IMR-90 (cell line): ENCODE results near the gene MADD. TPM values are rescaled to one million over a fixed set of nuclear protein-coding genes. Genes with fewer than 3 reads are reported as not detected.
A peak's percentile ranks its signal among the peaks of the same experiment; 100 is the strongest.

ENCODE experiments used
- ATAC-seq: fragments of 200-7000 bp; cut with Tn5 transposase; 2 replicates; pipeline ENCODE4 v1.9.1; 2020; ENCODE audit warnings: low read depth, mild to moderate bottlenecking, moderate library complexity
- BruUV-seq: library from RNA; stranded (reverse); fragments of 400-500 nt; replicated peaks from 2 replicates; lab custom pipeline; 2021; lab: Mats Ljungman, UMichigan
- CTCF ChIA-PET: fragments of 300-600 bp; formaldehyde crosslinking; extraction: SDS; loops from one replicate; lab custom pipeline; 2021; ENCODE audit warnings: antibody characterized with exemption; lab: Yijun Ruan, JAX
- POLR2A ChIA-PET: fragments of 300-600 bp; sonication (Branson Sonifier 250); formaldehyde crosslinking; loops from one replicate; lab custom pipeline; 2022; ENCODE audit warnings: antibody characterized with exemption; ENCODE audit not compliant: unreplicated experiment; lab: Charles Lee
- DNase-seq: peaks from one replicate; pipeline ENCODE4 v3.0.0; 2013
- H2AFZ ChIP-seq: replicated peaks from 2 replicates; pipeline ENCODE3; 2013; ENCODE audit warnings: low read length, mild to moderate bottlenecking; ENCODE audit not compliant: poor library complexity
- H2AK5ac ChIP-seq: 2 replicates; pipeline ENCODE4 v1.6.1; 2013; ENCODE audit warnings: low read depth, low read length, inconsistent platforms
- H2AK9ac ChIP-seq: replicated peaks from 2 replicates; pipeline ENCODE3; 2013; ENCODE audit warnings: mild to moderate bottlenecking, low read depth, low read length, moderate library complexity; ENCODE audit not compliant: poor library complexity
- H2BK120ac ChIP-seq: 2 replicates; pipeline ENCODE4 v1.6.1; 2013; ENCODE audit warnings: low read depth, low read length, inconsistent platforms
- H2BK15ac ChIP-seq: 3 replicates; pipeline ENCODE4 v1.6.1; 2013; ENCODE audit warnings: low read depth, low read length, inconsistent platforms
- H2BK20ac ChIP-seq: 2 replicates; pipeline ENCODE4 v1.6.1; 2013; ENCODE audit warnings: low read depth, mild to moderate bottlenecking, inconsistent platforms, low read length, moderate library complexity
- H2BK5ac ChIP-seq: 2 replicates; pipeline ENCODE4 v1.6.1; 2013; ENCODE audit warnings: mild to moderate bottlenecking, low read depth, low read length, inconsistent platforms; ENCODE audit not compliant: poor library complexity, severe bottlenecking
- H3K14ac ChIP-seq: replicated peaks from 2 replicates; pipeline ENCODE4 v1.6.1; 2013; ENCODE audit warnings: low read depth, low read length, inconsistent platforms
- H3K18ac ChIP-seq: 2 replicates; pipeline ENCODE4 v1.6.1; 2013; ENCODE audit warnings: low read depth, low read length, control low read depth
- H3K23ac ChIP-seq: 2 replicates; pipeline ENCODE4 v1.6.1; 2013; ENCODE audit warnings: low read depth, low read length, inconsistent platforms
- H3K27ac ChIP-seq: 2 replicates; pipeline ENCODE4 v1.5.1; 2013; ENCODE audit warnings: mild to moderate bottlenecking, control low read depth, low read length; ENCODE audit not compliant: insufficient read depth
- H3K27me3 ChIP-seq: 2 replicates; pipeline ENCODE4 v1.6.1; 2013; ENCODE audit warnings: low read length; ENCODE audit not compliant: control insufficient read depth, insufficient read depth
- H3K36me3 ChIP-seq: 2 replicates; pipeline ENCODE4 v1.6.1; 2013; ENCODE audit warnings: low read length, mixed read lengths; ENCODE audit not compliant: control insufficient read depth, insufficient read depth
- H3K4ac ChIP-seq: 2 replicates; pipeline ENCODE4 v1.6.1; 2013; ENCODE audit warnings: low read depth, low read length, inconsistent platforms
- H3K4me1 ChIP-seq: 2 replicates; pipeline ENCODE4 v1.6.1; 2013; ENCODE audit warnings: low read length, mixed read lengths; ENCODE audit not compliant: control insufficient read depth, insufficient read depth
- H3K4me2 ChIP-seq: 2 replicates; pipeline ENCODE4 v1.6.1; 2013; ENCODE audit warnings: low read depth, mild to moderate bottlenecking, control low read depth, low read length, moderate library complexity
- H3K4me3 ChIP-seq: 2 replicates; pipeline ENCODE4 v1.5.1; 2013; ENCODE audit warnings: low read depth, mild to moderate bottlenecking, control low read depth, low read length, moderate library complexity; ENCODE audit not compliant: insufficient read depth
- H3K56ac ChIP-seq: 2 replicates; pipeline ENCODE4 v1.6.1; 2013; ENCODE audit warnings: low read length, inconsistent platforms; ENCODE audit not compliant: insufficient read depth; ENCODE audit errors: extremely low read depth
- H3K79me1 ChIP-seq, 2 experiments: 2 replicates each; pipeline ENCODE4 v1.6.1; 2013; ENCODE audit warnings: low read length in 2 of 2, inconsistent platforms in 1 of 2, low read depth in 1 of 2
- H3K9ac ChIP-seq: 2 replicates; pipeline ENCODE4 v1.6.1; 2013; ENCODE audit warnings: low read depth, low read length, control low read depth
- H3K9me1 ChIP-seq: 2 replicates; pipeline ENCODE4 v1.6.1; 2013; ENCODE audit warnings: low read length, inconsistent platforms; ENCODE audit not compliant: insufficient read depth
- H3K9me3 ChIP-seq: 2 replicates; pipeline ENCODE4 v1.6.1; 2013; ENCODE audit warnings: low read length; ENCODE audit not compliant: control insufficient read depth, insufficient read depth
- H4K20me1 ChIP-seq: 2 replicates; pipeline ENCODE4 v1.6.1; 2013; ENCODE audit warnings: low read length, inconsistent platforms; ENCODE audit not compliant: insufficient read depth
- H4K5ac ChIP-seq: 2 replicates; pipeline ENCODE4 v1.6.1; 2013; ENCODE audit warnings: mild to moderate bottlenecking, low read depth, low read length, control low read depth
- H4K8ac ChIP-seq, 2 experiments: 2 replicates each; pipeline ENCODE4 v1.6.1; 2013; ENCODE audit warnings: low read depth in 2 of 2, low read length in 2 of 2, control low read depth in 1 of 2, inconsistent platforms in 1 of 2
- H4K91ac ChIP-seq: 2 replicates; pipeline ENCODE4 v1.6.1; 2013; ENCODE audit warnings: low read depth, low read length, inconsistent platforms; ENCODE audit not compliant: insufficient read depth
- CHD1 ChIP-seq: IDR thresholded peaks from 2 replicates; pipeline ENCODE4 v1.6.1; 2012; ENCODE audit warnings: low read depth, low read length, improper control_type of control experiment
- NFE2L2 ChIP-seq: fragments of 150-350 bp; IDR thresholded peaks from 2 replicates; pipeline ENCODE4 v1.6.1; 2016; ENCODE audit warnings: low read depth, mild to moderate bottlenecking, low read length
- POLR2A ChIP-seq: IDR thresholded peaks from 2 replicates; pipeline ENCODE4 v1.6.1; 2012; ENCODE audit warnings: mild to moderate bottlenecking, low read depth, low read length
- RAD21 ChIP-seq: IDR thresholded peaks from 2 replicates; pipeline ENCODE4 v1.6.1; 2012; ENCODE audit warnings: low read length, improper control_type of control experiment
- RFX5 ChIP-seq: IDR thresholded peaks from 2 replicates; pipeline ENCODE4 v1.8.0; 2012; ENCODE audit warnings: low read depth, mild to moderate bottlenecking, low read length, moderate library complexity
- WGBS, 2 experiments: methylation state at CpG; one replicate each; pipeline versions ENCODE4 v1.1.5 to v1.1.7; 2013; ENCODE audit warnings: missing lambda C conversion rate in 2 of 2; ENCODE audit not compliant: insufficient read length in 1 of 2; ENCODE audit errors: extremely low coverage in 2 of 2; 5-methylcytosine and 5-hydroxymethylcytosine counted together
- dilution Hi-C: fragments of 300-500 bp; cut with HindIII; formaldehyde crosslinking; loops from one replicate; pipeline ENCODE4 v1.14.3; 2018; ENCODE audit warnings: low sequenced_read_pairs; ENCODE audit not compliant: unreplicated experiment
- in situ Hi-C: fragments of 300-500 bp; cut with MboI; formaldehyde crosslinking; loops from 3 replicates; pipeline ENCODE4 v1.14.3; 2019; ENCODE audit warnings: low sequenced_read_pairs, inconsistent platforms, mixed read lengths
- intact Hi-C: fragments of 100-400 bp; cut with micrococcal nuclease; formaldehyde crosslinking; loops from 2 replicates; pipeline ENCODE4 v1.10.0; 2022
- polyA plus RNA-seq, 3 experiments: library from polyadenylated mRNA; depleted of rRNA; stranded (reverse); fragments of >200 nt; gene quantifications; 2 replicates each; pipeline ENCODE4 v1.2.3, GENCODE V29; 2012; ENCODE audit warnings: low replicate concordance in 1 of 3
- total RNA-seq: library from RNA; depleted of rRNA; stranded (reverse); fragments of >200 nt; gene quantifications from 2 replicates; pipeline ENCODE4 v1.2.3, GENCODE V29; 2012

MADD gene
- total and polyA plus RNA-seq, 2 of the 4 experiments (the other 2 are of a cell fraction) = 13.3 to 16.4 TPM

GRCh38 chr11:47378010-47378835 is 108.3 kb downstream of the MADD start, which contains the start of gene SPI1:
Gene SPI1, minus strand, starts transcription at chr11:47378547. Its CDS starts 194 bp downstream, at chr11:47378353.
- Histone ChIP-seq H4K20me1 (no peaks in the 10 kb centered on the region; the same call in 1 of the 2 replicates), H4K8ac (no peak within 1 kb of the TSS), H3K14ac (no peak within 1 kb of the TSS), H3K79me1 (no peaks in the 10 kb centered on the region), H3K18ac (no peak within 1 kb of the TSS), H2AK9ac (no peak within 1 kb of the TSS), H3K9ac (no peak within 1 kb of the TSS), H3K4me1 (peaks cover 5% of the 10 kb centered on the region), H3K4ac (no peak within 1 kb of the TSS), H3K4me2 (no peak within 1 kb of the TSS), H2BK15ac (no peak within 1 kb of the TSS), H3K9me3 (no peaks in the 10 kb centered on the region), H3K56ac (no peak within 1 kb of the TSS), H2BK120ac (no peak within 1 kb of the TSS), H2BK20ac (no peak within 1 kb of the TSS), H4K5ac (no peak within 1 kb of the TSS), H3K27ac (no peak within 1 kb of the TSS), H3K9me1 (peaks cover 9% of the 10 kb centered on the region), H2AFZ (peak within 1 kb of the TSS; percentile 11), H3K27me3 (peaks cover 5% of the 10 kb centered on the region; the same call in 1 of the 2 replicates), H3K23ac (no peak within 1 kb of the TSS), H3K4me3 (no peak within 1 kb of the TSS), H2BK5ac (no peak within 1 kb of the TSS), H4K91ac (no peak within 1 kb of the TSS), H2AK5ac (no peak within 1 kb of the TSS), H3K36me3 (no peaks in the 10 kb centered on the region)
- intact Hi-C loops (no loop called here), dilution Hi-C loops (no loop called here), in situ Hi-C loops (no loop called here)
- TF ChIP-seq RAD21 (no peak), POLR2A (no peak), NFE2L2 (no peak), CHD1 (no peak), RFX5 (no peak)
- no TSS peak for BruUV-seq
- DNase-seq (no peak), ATAC-seq (no peak)
- WGBS, 2 experiments = 73% methylated on average over 16 of the region's 31 CpGs; no CpG with 5 or more reads in 1 of the 2 experiments
- CTCF ChIA-PET = no interaction called here
- POLR2A ChIA-PET = no interaction called here
